ENCODE measurements around the gene LILRB1.
"Not testable (repeated sequence)": the region's sequence is repeated elsewhere in the genome, so short reads cannot be mapped to it uniquely, and the experiment has no call there.

GRCh38 chr19:54636081-54636480 is 5.8 kb downstream of the LILRB1 start:
- not testable (repeated sequence) for TF ChIP-seq PKNOX1 (IDR thresholded peaks at IDR 0.05); BHLHE40 (IDR thresholded peaks at IDR 0.05; ENCODE audit: borderline replicate concordance); L3MBTL2 (conservative IDR thresholded peaks at IDR 0.05); FOXK2 (IDR thresholded peaks at IDR 0.05); HDGF (IDR thresholded peaks at IDR 0.05; ENCODE audit: borderline replicate concordance)

All from HEK293T (cell line).